ENCODE data around the gene ACER2. TPM values are rescaled to one million over a fixed set of nuclear protein-coding genes. Genes with fewer than 3 reads are reported as not detected.
A peak's percentile ranks its signal among the peaks of the same experiment; 100 is the strongest.

Gene ACER2
- total RNA-seq, 2 experiments from 2014 or later: 1.5 to 1.6 TPM

GRCh38 chr9:19456426-19456825 is 47.6 kb downstream of the ACER2 start:
- Mint-ChIP-seq H3K27ac (no peak overlapping the region), H3K36me3 (ENCODE audit: low read depth) (no peaks in the 10 kb centered on the region), H3K4me3 (no peak overlapping the region), H3K4me1 (peaks cover 9% of the 10 kb centered on the region), H3K9me3 (ENCODE audit: low read depth) (no peaks in the 10 kb centered on the region), H3K27me3 (no peaks in the 10 kb centered on the region)
- no peak for DNase-seq
- ChIA-PET POLR2A (no interaction called here), CTCF (interaction anchor here (0.5 to 6.4 kb wide), 19 partner anchors 9 to 1645 kb away, joined by 3 to 72 read pairs (median 3); no protein-coding TSS in a partner anchor)
- ATAC-seq: no peak
- intact Hi-C loops (cut with DNase I, micrococcal nuclease): loop anchor here (2.0 to 10.0 kb wide), 7 partner anchors 74 to 1642 kb away; partner anchors contain the start of genes DENND4C (in 2 of the 2), HAUS6 (in 1 of the 2) and RPS6 (in 1 of the 2)

- Mint-ChIP-seq H3K36me3 (ENCODE audit: low read depth) (no peaks in the 10 kb centered on the region), H3K27me3 (no peaks in the 10 kb centered on the region), H3K4me3 (no peak overlapping the region), H3K9me3 (ENCODE audit: low read depth) (no peaks in the 10 kb centered on the region), H3K4me1 (peaks cover 9% of the 10 kb centered on the region), H3K27ac (no peak overlapping the region)
- CTCF ChIA-PET: interaction anchor here (0.6 to 6.4 kb wide), 33 partner anchors 8 to 1202 kb away, joined by 3 to 72 read pairs (median 4); partner anchors contain the start of gene ACER2
- intact Hi-C loops (cut with DNase I, micrococcal nuclease): loop anchor here (1.0 to 10.0 kb wide), 14 partner anchors 75 to 1642 kb away; partner anchors contain the start of genes DENND4C (in 2 of the 2), HAUS6 (in 2 of the 2), RPS6 (in 2 of the 2) and RRAGA (in 1 of the 2)
- POLR2A ChIA-PET: interaction anchor here (1.2 kb wide), 1 partner anchor 82 kb away, joined by 4 read pairs; no protein-coding TSS in a partner anchor
- peak; percentile 92 for ATAC-seq
- DNase-seq: peak; percentile 76
These were observed 48.3 kb downstream of the ACER2 start for GRCh38 chr9:19456996-19457692.

- intact Hi-C loops (cut with DNase I, micrococcal nuclease): loop anchor here (1.0 to 10.0 kb wide), 14 partner anchors 75 to 1643 kb away; partner anchors contain the start of genes DENND4C (in 2 of the 2), HAUS6 (in 2 of the 2), RPS6 (in 2 of the 2) and RRAGA (in 1 of the 2)
- ATAC-seq: peak; percentile 19
- Mint-ChIP-seq H3K27me3 (no peaks in the 10 kb centered on the region), H3K4me3 (no peak overlapping the region), H3K27ac (no peak overlapping the region), H3K36me3 (ENCODE audit: low read depth) (no peaks in the 10 kb centered on the region), H3K4me1 (peaks cover 9% of the 10 kb centered on the region), H3K9me3 (ENCODE audit: low read depth) (no peaks in the 10 kb centered on the region)
- POLR2A ChIA-PET: interaction anchor here (1.2 kb wide), 1 partner anchor 82 kb away, joined by 4 read pairs; no protein-coding TSS in a partner anchor
- DNase-seq: no peak
- CTCF ChIA-PET: interaction anchor here (0.7 to 6.4 kb wide), 18 partner anchors 8 to 429 kb away, joined by 3 to 72 read pairs (median 4); partner anchors contain the start of gene ACER2
These were observed 48.8 kb downstream of the ACER2 start for GRCh38 chr9:19457693-19458009.

- DNase-seq (no peak), ATAC-seq (no peak)
- Mint-ChIP-seq H3K9me3 (ENCODE audit: low read depth) (no peaks in the 10 kb centered on the region), H3K27ac (no peak overlapping the region), H3K36me3 (ENCODE audit: low read depth) (no peaks in the 10 kb centered on the region), H3K4me3 (no peak overlapping the region), H3K27me3 (no peaks in the 10 kb centered on the region), H3K4me1 (peaks cover 15% of the 10 kb centered on the region)
- CTCF ChIA-PET: interaction anchor here (0.6 to 1.1 kb wide), 3 partner anchors 8 to 271 kb away, joined by 3 read pairs; no protein-coding TSS in a partner anchor
- intact Hi-C loops (cut with DNase I, micrococcal nuclease): no loop called here
- POLR2A ChIA-PET: interaction anchor here (0.6 kb wide), 1 partner anchor 80 kb away, joined by 3 read pairs; no protein-coding TSS in a partner anchor
These were observed 51.4 kb downstream of the ACER2 start for GRCh38 chr9:19460243-19460642.

- intact Hi-C loops (cut with DNase I, micrococcal nuclease): loop anchor here in 1 of 2 experiments (1.0 kb wide), 1 partner anchor 230 kb away; no protein-coding TSS in a partner anchor
- ATAC-seq (no peak), DNase-seq (no peak)
- Mint-ChIP-seq H3K27me3 (no peaks in the 10 kb centered on the region), H3K27ac (no peak overlapping the region), H3K36me3 (ENCODE audit: low read depth) (no peaks in the 10 kb centered on the region), H3K4me1 (peaks cover 15% of the 10 kb centered on the region), H3K9me3 (ENCODE audit: low read depth) (no peaks in the 10 kb centered on the region), H3K4me3 (no peak overlapping the region)
- ChIA-PET POLR2A (no interaction called here), CTCF (interaction anchor here (0.6 to 1.3 kb wide), 2 partner anchors 86 to 272 kb away, joined by 3 to 4 read pairs; no protein-coding TSS in a partner anchor)
These were observed 52.3 kb downstream of the ACER2 start for GRCh38 chr9:19461135-19461534.

- Mint-ChIP-seq H3K9me3 (ENCODE audit: low read depth) (no peaks in the 10 kb centered on the region), H3K4me3 (peak overlapping the region; percentile 77), H3K4me1 (peaks cover 7% of the 10 kb centered on the region), H3K36me3 (ENCODE audit: low read depth) (no peaks in the 10 kb centered on the region), H3K27ac (peak overlapping the region; percentile 71), H3K27me3 (no peaks in the 10 kb centered on the region)
- ChIA-PET CTCF (interaction anchor here (0.6 to 7.6 kb wide), 48 partner anchors 9 to 460 kb away, joined by 3 to 72 read pairs (median 4); partner anchors contain the start of genes RPS6 and RRAGA), POLR2A (interaction anchor here (0.6 kb wide), 1 partner anchor 864 kb away, joined by 9 read pairs; no protein-coding TSS in a partner anchor)
- no peak for DNase-seq
- ATAC-seq: peak; percentile 6
- intact Hi-C loops (cut with DNase I, micrococcal nuclease): loop anchor here in 1 of 2 experiments (2.0 kb wide), 2 partner anchors 83 to 459 kb away; partner anchors contain the start of gene RPS6
These were observed 55.4 kb downstream of the ACER2 start for GRCh38 chr9:19464061-19464763.

- H3K27me3 Mint-ChIP-seq: no peaks in the 10 kb centered on the region
- intact Hi-C loops (cut with DNase I, micrococcal nuclease): loop anchor here in 1 of 2 experiments (2.0 kb wide), 2 partner anchors 84 to 458 kb away; partner anchors contain the start of gene RPS6
- H3K4me1 Mint-ChIP-seq: peaks cover 7% of the 10 kb centered on the region
- CTCF ChIA-PET: interaction anchor here (0.5 to 7.6 kb wide), 62 partner anchors 9 to 1473 kb away, joined by 3 to 72 read pairs (median 4); partner anchors contain the start of genes RPS6 and RRAGA
- peak overlapping the region; percentile 77 for H3K4me3 Mint-ChIP-seq
- ATAC-seq (peak; percentile 89), DNase-seq (peak; percentile 83)
- no peaks in the 10 kb centered on the region for H3K36me3 Mint-ChIP-seq (ENCODE audit: low read depth)
- peak overlapping the region; percentile 71 for H3K27ac Mint-ChIP-seq
- POLR2A ChIA-PET: interaction anchor here (0.6 kb wide), 1 partner anchor 863 kb away, joined by 9 read pairs; no protein-coding TSS in a partner anchor
- H3K9me3 Mint-ChIP-seq (ENCODE audit: low read depth): no peaks in the 10 kb centered on the region
These were observed 56.2 kb downstream of the ACER2 start for GRCh38 chr9:19464764-19465585.

- ATAC-seq (no peak), DNase-seq (no peak)
- POLR2A ChIA-PET: no interaction called here
- intact Hi-C loops (cut with DNase I, micrococcal nuclease): loop anchor here in 1 of 2 experiments (2.0 kb wide), 2 partner anchors 85 to 457 kb away; partner anchors contain the start of gene RPS6
- Mint-ChIP-seq H3K4me1 (peaks cover 7% of the 10 kb centered on the region), H3K36me3 (ENCODE audit: low read depth) (no peaks in the 10 kb centered on the region), H3K27ac (no peak overlapping the region), H3K27me3 (no peaks in the 10 kb centered on the region), H3K4me3 (no peak overlapping the region), H3K9me3 (ENCODE audit: low read depth) (no peaks in the 10 kb centered on the region)
- CTCF ChIA-PET: interaction anchor here (0.5 to 7.6 kb wide), 48 partner anchors 9 to 1473 kb away, joined by 3 to 72 read pairs (median 4); partner anchors contain the start of genes RPS6 and RRAGA
These were observed 56.9 kb downstream of the ACER2 start for GRCh38 chr9:19465586-19466279.

GRCh38 chr9:19466280-19466639 is 57.5 kb downstream of the ACER2 start:
- DNase-seq: no peak
- POLR2A ChIA-PET: no interaction called here
- ATAC-seq: no peak
- H3K27me3 Mint-ChIP-seq: no peaks in the 10 kb centered on the region
- H3K4me1 Mint-ChIP-seq: peaks cover 7% of the 10 kb centered on the region
- no peak overlapping the region for H3K27ac Mint-ChIP-seq
- no peaks in the 10 kb centered on the region for H3K36me3 Mint-ChIP-seq (ENCODE audit: low read depth)
- CTCF ChIA-PET: interaction anchor here (2.0 to 7.6 kb wide), 4 partner anchors 8 to 28 kb away, joined by 9 to 72 read pairs (median 14); no protein-coding TSS in a partner anchor
- H3K9me3 Mint-ChIP-seq (ENCODE audit: low read depth): no peaks in the 10 kb centered on the region
- H3K4me3 Mint-ChIP-seq: no peak overlapping the region
- intact Hi-C loops (cut with DNase I, micrococcal nuclease): no loop called here

GRCh38 chr9:19469271-19469670 is 60.5 kb downstream of the ACER2 start:
- ATAC-seq (no peak), DNase-seq (no peak)
- Mint-ChIP-seq H3K27me3 (no peaks in the 10 kb centered on the region), H3K27ac (peak overlapping the region; percentile 27), H3K4me3 (no peak overlapping the region), H3K4me1 (peaks cover 17% of the 10 kb centered on the region), H3K9me3 (ENCODE audit: low read depth) (no peaks in the 10 kb centered on the region), H3K36me3 (ENCODE audit: low read depth) (no peaks in the 10 kb centered on the region)
- intact Hi-C loops (cut with DNase I, micrococcal nuclease): no loop called here
- CTCF ChIA-PET: interaction anchor here (0.7 kb wide), 1 partner anchor 1150 kb away, joined by 3 read pairs; no protein-coding TSS in a partner anchor
- POLR2A ChIA-PET: no interaction called here
